Measurements from ENCODE around the gene ZSCAN25. TPM values are rescaled to one million over a fixed set of nuclear protein-coding genes. Genes with fewer than 3 reads are reported as not detected.

Gene ZSCAN25
- total RNA-seq, 1 donor from 2014 or later = 8.7 TPM

DNA sequence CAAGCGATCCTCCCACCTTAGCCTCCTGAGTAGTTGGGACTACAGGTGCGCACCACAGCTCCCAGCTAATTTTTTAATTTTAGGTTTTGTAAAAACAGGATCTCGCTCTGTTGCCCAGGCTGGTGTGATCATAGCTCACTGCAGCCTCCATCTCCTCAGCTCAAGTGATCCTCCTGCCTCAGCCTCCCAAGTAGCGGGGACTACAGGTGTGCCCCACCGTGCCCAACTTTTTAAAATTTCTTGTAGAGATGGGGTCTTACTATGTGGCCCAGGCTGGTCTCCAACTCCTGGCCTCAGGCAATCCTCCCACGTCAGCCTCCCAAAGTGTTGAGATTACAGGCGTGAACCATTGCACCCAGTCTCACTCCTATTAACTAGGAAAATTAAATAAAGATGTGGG is 11.2 kb upstream of the ZSCAN25 start:
- no peaks in the 10 kb centered on the region for H3K4me1 Mint-ChIP-seq
- H3K27ac Mint-ChIP-seq = no peak overlapping the region
- H3F3A ChIP-seq (ENCODE audit: low read depth) = no peaks in the 10 kb centered on the region

DNA sequence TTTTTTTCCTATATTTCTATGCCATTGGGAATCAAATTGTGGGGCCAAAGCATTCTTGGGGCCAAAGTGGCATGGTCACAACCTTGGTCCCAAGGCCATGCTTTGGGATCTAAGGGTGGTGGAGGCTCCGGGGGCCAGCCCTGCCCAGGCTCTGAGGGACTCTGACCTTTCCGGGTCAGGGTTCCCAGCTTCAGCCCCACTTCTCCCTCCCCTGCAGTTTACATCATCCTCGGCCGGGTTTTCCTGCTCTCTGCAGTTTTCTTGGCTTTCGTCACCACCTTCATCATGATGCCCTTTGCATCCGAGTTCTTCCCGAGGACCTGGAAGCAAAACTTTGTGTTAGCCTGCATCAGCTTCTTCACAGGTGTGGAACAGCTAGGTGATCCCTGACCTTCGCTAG is 10.2 kb upstream of the ZSCAN25 start:
- no peak for TF ChIP-seq EZH2 (IDR thresholded peaks at IDR 0.05)
- no peak for TF ChIP-seq EZH2phosphoT487 (IDR thresholded peaks at IDR 0.05)
- TF ChIP-seq, protein P1, sequence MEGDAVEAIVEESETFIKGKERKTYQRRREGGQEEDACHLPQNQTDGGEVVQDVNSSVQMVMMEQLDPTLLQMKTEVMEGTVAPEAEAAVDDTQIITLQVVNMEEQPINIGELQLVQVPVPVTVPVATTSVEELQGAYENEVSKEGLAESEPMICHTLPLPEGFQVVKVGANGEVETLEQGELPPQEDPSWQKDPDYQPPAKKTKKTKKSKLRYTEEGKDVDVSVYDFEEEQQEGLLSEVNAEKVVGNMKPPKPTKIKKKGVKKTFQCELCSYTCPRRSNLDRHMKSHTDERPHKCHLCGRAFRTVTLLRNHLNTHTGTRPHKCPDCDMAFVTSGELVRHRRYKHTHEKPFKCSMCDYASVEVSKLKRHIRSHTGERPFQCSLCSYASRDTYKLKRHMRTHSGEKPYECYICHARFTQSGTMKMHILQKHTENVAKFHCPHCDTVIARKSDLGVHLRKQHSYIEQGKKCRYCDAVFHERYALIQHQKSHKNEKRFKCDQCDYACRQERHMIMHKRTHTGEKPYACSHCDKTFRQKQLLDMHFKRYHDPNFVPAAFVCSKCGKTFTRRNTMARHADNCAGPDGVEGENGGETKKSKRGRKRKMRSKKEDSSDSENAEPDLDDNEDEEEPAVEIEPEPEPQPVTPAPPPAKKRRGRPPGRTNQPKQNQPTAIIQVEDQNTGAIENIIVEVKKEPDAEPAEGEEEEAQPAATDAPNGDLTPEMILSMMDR (IDR thresholded peaks at IDR 0.05) = no peak
- Mint-ChIP-seq H3K9me3 (no peaks in the 10 kb centered on the region), H3K4me1 (no peaks in the 10 kb centered on the region), H3K4me3 (no peak overlapping the region), H3K27ac (no peak overlapping the region), H3K27me3 (ENCODE audit: insufficient read depth, low read depth) (peaks cover 7% of the 10 kb centered on the region), H3K36me3 (no peaks in the 10 kb centered on the region)
- Histone ChIP-seq H3K79me2 (ENCODE audit: low read depth) (no peaks in the 10 kb centered on the region), H3F3A (ENCODE audit: low read depth) (no peaks in the 10 kb centered on the region), H3K4me3 (no peak overlapping the region), H3K27ac (no peak overlapping the region), H3K9ac (no peak overlapping the region), H2AFZ (replicated peaks) (no peak overlapping the region), H3K4me1 (no peaks in the 10 kb centered on the region), H4K20me1 (ENCODE audit: low read depth) (no peaks in the 10 kb centered on the region), H3K36me3 (no peaks in the 10 kb centered on the region), H3K4me2 (no peak overlapping the region), H3K27me3 (peaks cover 6% of the 10 kb centered on the region), H3K9me3 (ENCODE audit: low read depth) (no peaks in the 10 kb centered on the region)
- no peak for DNase-seq (ENCODE audit: low spot score)

More for the DNA sequence above, 11.2 kb upstream of the ZSCAN25 start:
- no peak overlapping the region for H3K27ac ChIP-seq
- H3K79me2 ChIP-seq (ENCODE audit: low read depth) = no peaks in the 10 kb centered on the region
- no peaks in the 10 kb centered on the region for H3K36me3 ChIP-seq
- H2AFZ ChIP-seq (replicated peaks) = no peak overlapping the region
- Mint-ChIP-seq H3K9me3 (no peaks in the 10 kb centered on the region), H3K36me3 (no peaks in the 10 kb centered on the region), H3K4me3 (no peak overlapping the region), H3K27me3 (ENCODE audit: insufficient read depth, low read depth) (peaks cover 6% of the 10 kb centered on the region)
- H3K9ac ChIP-seq = no peak overlapping the region
- H3K4me1 ChIP-seq = no peaks in the 10 kb centered on the region
- no peaks in the 10 kb centered on the region for H3K9me3 ChIP-seq (ENCODE audit: low read depth)
- no peak for DNase-seq (ENCODE audit: low spot score)
- TF ChIP-seq EZH2 (IDR thresholded peaks at IDR 0.05) (no peak), EZH2phosphoT487 (IDR thresholded peaks at IDR 0.05) (no peak)
- TF ChIP-seq, protein P1 (IDR thresholded peaks at IDR 0.05) = no peak
- no peaks in the 10 kb centered on the region for H4K20me1 ChIP-seq (ENCODE audit: low read depth)
- H3K4me2 ChIP-seq = no peak overlapping the region
- H3K4me3 ChIP-seq = no peak overlapping the region
- peaks cover 6% of the 10 kb centered on the region for H3K27me3 ChIP-seq

DNA sequence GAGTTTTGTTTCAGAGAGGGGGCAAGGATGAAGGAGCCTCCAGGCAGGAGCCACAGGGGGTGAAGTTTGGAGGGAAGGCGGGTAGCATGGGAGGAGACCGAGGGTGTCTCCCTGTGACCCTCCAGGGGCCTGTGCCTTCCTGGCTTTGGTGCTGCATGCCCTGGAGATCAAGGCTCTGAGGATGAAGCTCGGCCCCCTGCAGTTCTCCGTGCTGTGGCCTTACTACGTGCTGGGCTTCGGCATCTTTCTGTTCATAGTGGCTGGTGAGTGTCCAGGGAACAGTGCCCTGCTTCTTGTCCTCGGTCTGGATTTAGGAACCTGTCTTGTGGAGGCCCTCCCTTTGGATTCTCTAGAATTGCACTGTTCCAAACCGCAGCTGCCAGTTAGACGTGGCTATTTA is 9.2 kb upstream of the ZSCAN25 start:
- Histone ChIP-seq H3K79me2 (ENCODE audit: low read depth) (no peaks in the 10 kb centered on the region), H3K27me3 (peaks cover 6% of the 10 kb centered on the region), H2AFZ (replicated peaks) (no peak overlapping the region), H3F3A (ENCODE audit: low read depth) (no peaks in the 10 kb centered on the region), H3K36me3 (no peaks in the 10 kb centered on the region), H4K20me1 (ENCODE audit: low read depth) (no peaks in the 10 kb centered on the region), H3K9ac (no peak overlapping the region), H3K9me3 (ENCODE audit: low read depth) (no peaks in the 10 kb centered on the region), H3K4me3 (no peak overlapping the region), H3K27ac (no peak overlapping the region), H3K4me2 (no peak overlapping the region), H3K4me1 (no peaks in the 10 kb centered on the region)
- no peak for DNase-seq (ENCODE audit: low spot score)
- no peak overlapping the region for H3K27ac Mint-ChIP-seq
- no peaks in the 10 kb centered on the region for H3K36me3 Mint-ChIP-seq
- H3K4me3 Mint-ChIP-seq = no peak overlapping the region
- H3K9me3 Mint-ChIP-seq = no peaks in the 10 kb centered on the region
- no peaks in the 10 kb centered on the region for H3K4me1 Mint-ChIP-seq
- H3K27me3 Mint-ChIP-seq (ENCODE audit: insufficient read depth, low read depth) = peaks cover 7% of the 10 kb centered on the region
- TF ChIP-seq, protein P1 (IDR thresholded peaks at IDR 0.05) = no peak
- TF ChIP-seq EZH2phosphoT487 (IDR thresholded peaks at IDR 0.05) (no peak), EZH2 (IDR thresholded peaks at IDR 0.05) (no peak)
